Measurements from ENCODE around the gene SLC6A14. TPM values are rescaled to one million over a fixed set of nuclear protein-coding genes. Genes with fewer than 3 reads are reported as not detected.

SLC6A14 gene
- not detected for polyA plus RNA-seq (2012; ENCODE audit: missing spikeins)

GRCh38 chrX:116436358-116436816, at the start of gene SLC6A14:
TSS of gene SLC6A14 (plus strand) at chrX:116436606. CDS start at chrX:116436710, 104 bp downstream.
- FAIRE-seq: no peak
- no peak for DNase-seq (ENCODE audit: insufficient read length)
- no peak for TF ChIP-seq POLR2A (IDR thresholded peaks at IDR 0.05; ENCODE audit: low read depth, low read length)

GRCh38 chrX:116395752-116396151, 40.7 kb upstream of the SLC6A14 start:
- FAIRE-seq: no peak
- no peak for DNase-seq (ENCODE audit: insufficient read length)
- TF ChIP-seq POLR2A (IDR thresholded peaks at IDR 0.05; ENCODE audit: low read depth, low read length) (no peak), TAF1 (IDR thresholded peaks at IDR 0.05; ENCODE audit: borderline replicate concordance, low read depth, low read length) (no peak), POLR2AphosphoS5 (IDR thresholded peaks at IDR 0.05; ENCODE audit: low read depth, low read length) (no peak)

GRCh38 chrX:116399681-116400080, 36.7 kb upstream of the SLC6A14 start:
- TF ChIP-seq TAF1 (IDR thresholded peaks at IDR 0.05; ENCODE audit: borderline replicate concordance, low read depth, low read length) (no peak), POLR2A (IDR thresholded peaks at IDR 0.05; ENCODE audit: low read depth, low read length) (no peak), POLR2AphosphoS5 (IDR thresholded peaks at IDR 0.05; ENCODE audit: low read depth, low read length) (no peak)
- FAIRE-seq: no peak
- no peak for DNase-seq (ENCODE audit: insufficient read length)

DNA sequence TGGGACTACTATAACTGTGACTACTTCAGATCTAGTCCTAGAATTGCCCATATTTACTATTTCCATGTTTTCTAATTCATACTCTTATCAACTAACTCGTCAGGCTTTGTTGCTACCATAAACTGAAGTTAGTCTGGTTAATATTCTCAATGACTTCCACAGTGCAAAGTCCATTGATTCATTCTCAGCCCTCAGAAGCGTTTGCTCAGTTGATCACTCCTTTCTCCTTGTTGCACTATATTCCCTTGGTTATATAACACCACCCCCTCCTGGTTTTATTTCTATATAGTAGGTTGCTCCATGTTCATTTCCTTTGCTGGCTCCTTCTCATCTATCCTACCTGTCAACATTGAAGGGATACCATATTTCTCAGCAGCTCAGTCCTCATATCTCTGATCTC, 27.2 kb upstream of the SLC6A14 start:
- FAIRE-seq (no peak), DNase-seq (ENCODE audit: insufficient read length) (no peak)
- TF ChIP-seq TAF1 (IDR thresholded peaks at IDR 0.05; ENCODE audit: borderline replicate concordance, low read depth, low read length) (no peak), POLR2A (IDR thresholded peaks at IDR 0.05; ENCODE audit: low read depth, low read length) (no peak), POLR2AphosphoS5 (IDR thresholded peaks at IDR 0.05; ENCODE audit: low read depth, low read length) (no peak)

- TF ChIP-seq TAF1 (IDR thresholded peaks at IDR 0.05; ENCODE audit: borderline replicate concordance, low read depth, low read length): no peak
- no peak for TF ChIP-seq POLR2A (IDR thresholded peaks at IDR 0.05; ENCODE audit: low read depth, low read length)
- no peak for TF ChIP-seq POLR2AphosphoS5 (IDR thresholded peaks at IDR 0.05; ENCODE audit: low read depth, low read length)
- FAIRE-seq: no peak
- DNase-seq (ENCODE audit: insufficient read length): no peak
Observed at GRCh38 chrX:116413273-116413672, 23.1 kb upstream of the SLC6A14 start.

DNA sequence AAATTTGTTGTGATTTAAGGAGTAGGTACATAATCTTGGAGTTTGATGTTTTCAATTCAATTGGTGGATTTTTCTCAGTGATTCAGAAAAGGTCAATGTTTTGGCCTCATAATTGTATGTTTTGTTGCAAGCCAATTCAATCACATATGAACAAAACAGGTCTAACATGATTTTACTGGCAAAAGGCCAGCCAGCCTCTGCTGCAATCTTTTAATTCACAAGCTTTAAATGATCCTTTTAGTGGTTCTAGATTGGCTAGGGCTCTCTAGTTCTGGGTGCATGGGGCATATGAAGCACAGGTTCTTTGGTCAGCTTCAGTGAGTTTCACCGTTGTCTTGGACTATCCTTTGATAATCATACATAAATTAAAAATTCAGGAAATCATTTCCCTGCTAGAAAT, 19.2 kb upstream of the SLC6A14 start:
- no peak for FAIRE-seq

GRCh38 chrX:116417968-116418367, 18.4 kb upstream of the SLC6A14 start:
- TF ChIP-seq POLR2AphosphoS5 (IDR thresholded peaks at IDR 0.05; ENCODE audit: low read depth, low read length) (no peak), TAF1 (IDR thresholded peaks at IDR 0.05; ENCODE audit: borderline replicate concordance, low read depth, low read length) (no peak), POLR2A (IDR thresholded peaks at IDR 0.05; ENCODE audit: low read depth, low read length) (no peak)
- FAIRE-seq: no peak
- DNase-seq (ENCODE audit: insufficient read length): no peak

More for the DNA sequence above, 19.2 kb upstream of the SLC6A14 start:
- no peak for DNase-seq (ENCODE audit: insufficient read length)
- TF ChIP-seq TAF1 (IDR thresholded peaks at IDR 0.05; ENCODE audit: borderline replicate concordance, low read depth, low read length) (no peak), POLR2AphosphoS5 (IDR thresholded peaks at IDR 0.05; ENCODE audit: low read depth, low read length) (no peak), POLR2A (IDR thresholded peaks at IDR 0.05; ENCODE audit: low read depth, low read length) (no peak)

DNA sequence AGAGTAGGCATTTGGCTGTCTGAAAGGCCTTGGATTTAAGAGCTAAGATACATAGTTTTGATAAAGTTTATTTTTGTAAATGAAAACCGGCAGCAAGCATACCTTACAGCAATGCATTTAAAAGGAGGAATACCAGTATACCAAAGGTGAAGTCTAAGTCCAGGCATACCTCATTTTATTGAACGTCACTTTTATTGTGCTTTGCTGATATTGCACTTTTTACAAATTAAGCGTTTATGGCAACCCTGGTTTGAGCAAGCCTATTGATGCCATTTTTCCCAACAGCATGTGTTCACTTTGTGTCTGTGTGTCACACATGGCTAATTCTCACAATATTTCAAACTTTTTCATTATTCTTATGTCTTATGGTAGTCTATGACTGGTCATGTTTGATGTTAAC, 8.4 kb upstream of the SLC6A14 start:
- no peak for DNase-seq (ENCODE audit: insufficient read length)
- no peak for FAIRE-seq
- no peak for TF ChIP-seq POLR2AphosphoS5 (IDR thresholded peaks at IDR 0.05; ENCODE audit: low read depth, low read length)
- TF ChIP-seq TAF1 (IDR thresholded peaks at IDR 0.05; ENCODE audit: borderline replicate concordance, low read depth, low read length): no peak
- no peak for TF ChIP-seq POLR2A (IDR thresholded peaks at IDR 0.05; ENCODE audit: low read depth, low read length)

DNA sequence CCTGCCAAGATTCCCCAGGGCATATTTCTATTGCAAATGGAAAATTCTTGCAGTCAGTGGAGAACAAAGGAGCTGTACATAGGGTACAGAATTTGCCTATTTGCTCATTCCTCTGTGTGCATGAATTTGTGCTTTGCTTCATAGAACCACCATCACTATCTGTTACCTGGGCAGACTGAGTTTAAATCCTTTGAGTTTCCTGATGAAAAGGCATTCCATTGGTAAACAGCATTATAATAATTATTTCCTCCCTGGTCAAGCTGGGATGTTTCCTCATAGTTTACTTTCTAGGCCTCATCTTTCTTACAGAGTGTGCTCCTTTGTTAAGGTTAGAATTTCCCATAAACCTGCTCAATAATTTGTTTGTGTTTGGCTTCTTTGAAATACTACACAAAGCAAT, 809 bp upstream of the SLC6A14 start:
- TF ChIP-seq POLR2A (IDR thresholded peaks at IDR 0.05; ENCODE audit: low read depth, low read length) (no peak), TAF1 (IDR thresholded peaks at IDR 0.05; ENCODE audit: borderline replicate concordance, low read depth, low read length) (no peak), POLR2AphosphoS5 (IDR thresholded peaks at IDR 0.05; ENCODE audit: low read depth, low read length) (no peak)
- FAIRE-seq (no peak), DNase-seq (ENCODE audit: insufficient read length) (no peak)

DNA sequence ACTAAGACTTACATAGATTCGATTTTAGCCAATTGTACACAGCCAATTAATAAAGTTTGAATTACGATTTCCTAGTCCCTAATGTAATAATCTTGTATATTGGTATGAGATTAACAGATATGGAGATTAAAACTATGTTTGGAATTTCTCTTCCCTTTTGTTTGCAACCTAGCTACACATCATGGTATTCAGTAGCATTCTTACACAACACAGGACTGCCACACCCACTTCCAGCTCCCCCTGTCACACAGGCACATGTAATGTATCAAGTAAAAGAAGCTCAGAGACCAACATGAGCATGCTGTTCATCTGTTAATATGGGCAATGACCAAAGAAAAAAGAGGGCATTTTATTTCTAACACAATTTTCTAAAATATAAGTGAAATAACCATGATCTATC, 12.8 kb downstream of the SLC6A14 start:
- DNase-seq (ENCODE audit: insufficient read length): no peak
- TF ChIP-seq POLR2A (IDR thresholded peaks at IDR 0.05; ENCODE audit: low read depth, low read length) (no peak), POLR2AphosphoS5 (IDR thresholded peaks at IDR 0.05; ENCODE audit: low read depth, low read length) (no peak), TAF1 (IDR thresholded peaks at IDR 0.05; ENCODE audit: borderline replicate concordance, low read depth, low read length) (no peak)
- FAIRE-seq: no peak

- FAIRE-seq: no peak
- no peak for DNase-seq (ENCODE audit: insufficient read length)
- no peak for TF ChIP-seq POLR2A (IDR thresholded peaks at IDR 0.05; ENCODE audit: low read depth, low read length)
- TF ChIP-seq POLR2AphosphoS5 (IDR thresholded peaks at IDR 0.05; ENCODE audit: low read depth, low read length): no peak
- no peak for TF ChIP-seq TAF1 (IDR thresholded peaks at IDR 0.05; ENCODE audit: borderline replicate concordance, low read depth, low read length)
Observed at GRCh38 chrX:116462822-116463221, 26.4 kb downstream of the SLC6A14 start, which contains the start of gene CT83. TSS of gene CT83 (minus strand) at chrX:116462976. CDS start at chrX:116462856, 120 bp downstream.

DNA sequence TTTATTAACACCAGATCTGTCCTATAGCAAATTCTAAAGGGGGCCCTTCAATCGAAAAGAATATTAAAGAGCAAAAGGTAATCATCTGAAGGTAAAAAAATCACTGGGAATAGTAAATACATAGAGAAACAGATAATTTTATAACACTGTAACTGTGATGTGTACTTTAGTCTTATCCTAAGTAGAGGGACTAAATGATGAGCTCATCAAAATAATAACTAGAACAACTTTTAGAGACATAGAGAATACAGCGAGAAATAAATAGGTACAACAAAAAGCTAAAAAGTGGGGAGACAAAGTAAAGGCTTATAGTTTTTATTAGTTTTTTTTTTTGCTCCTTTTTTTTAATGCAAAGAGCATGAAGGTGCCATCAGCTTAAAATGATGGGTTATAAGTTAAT, 43.7 kb downstream of the SLC6A14 start:
- DNase-seq (ENCODE audit: insufficient read length): no peak
- TF ChIP-seq TAF1 (IDR thresholded peaks at IDR 0.05; ENCODE audit: borderline replicate concordance, low read depth, low read length): no peak
- TF ChIP-seq POLR2A (IDR thresholded peaks at IDR 0.05; ENCODE audit: low read depth, low read length): no peak
- no peak for TF ChIP-seq POLR2AphosphoS5 (IDR thresholded peaks at IDR 0.05; ENCODE audit: low read depth, low read length)
- FAIRE-seq: no peak

GRCh38 chrX:116490104-116490503, 53.7 kb downstream of the SLC6A14 start:
- DNase-seq (ENCODE audit: insufficient read length): no peak
- no peak for TF ChIP-seq POLR2AphosphoS5 (IDR thresholded peaks at IDR 0.05; ENCODE audit: low read depth, low read length)
- no peak for TF ChIP-seq TAF1 (IDR thresholded peaks at IDR 0.05; ENCODE audit: borderline replicate concordance, low read depth, low read length)
- TF ChIP-seq POLR2A (IDR thresholded peaks at IDR 0.05; ENCODE audit: low read depth, low read length): no peak
- FAIRE-seq: no peak

Data from GM12892 (cell line).